ENCODE results near the gene NLGN1.

DNA sequence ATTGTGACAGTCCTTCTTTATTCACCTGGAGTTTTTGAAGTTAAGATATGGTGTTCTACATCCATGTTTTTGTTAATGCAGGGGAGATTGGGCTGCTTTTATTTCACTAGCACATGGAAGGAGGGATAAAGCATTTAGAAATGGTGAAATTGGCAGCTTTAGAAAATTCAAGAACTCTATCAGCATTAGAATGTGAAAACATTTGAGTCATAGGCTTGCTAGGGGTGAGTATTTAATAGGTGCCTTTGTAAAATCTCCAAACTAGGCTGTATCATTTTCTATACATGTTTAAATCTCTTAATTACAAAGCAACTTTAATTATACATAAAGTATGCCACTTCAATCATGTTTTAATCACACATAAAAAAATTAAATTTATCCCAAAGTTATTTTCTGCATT is 12.9 kb downstream of the NLGN1 start:
- TF ChIP-seq, protein P1, sequence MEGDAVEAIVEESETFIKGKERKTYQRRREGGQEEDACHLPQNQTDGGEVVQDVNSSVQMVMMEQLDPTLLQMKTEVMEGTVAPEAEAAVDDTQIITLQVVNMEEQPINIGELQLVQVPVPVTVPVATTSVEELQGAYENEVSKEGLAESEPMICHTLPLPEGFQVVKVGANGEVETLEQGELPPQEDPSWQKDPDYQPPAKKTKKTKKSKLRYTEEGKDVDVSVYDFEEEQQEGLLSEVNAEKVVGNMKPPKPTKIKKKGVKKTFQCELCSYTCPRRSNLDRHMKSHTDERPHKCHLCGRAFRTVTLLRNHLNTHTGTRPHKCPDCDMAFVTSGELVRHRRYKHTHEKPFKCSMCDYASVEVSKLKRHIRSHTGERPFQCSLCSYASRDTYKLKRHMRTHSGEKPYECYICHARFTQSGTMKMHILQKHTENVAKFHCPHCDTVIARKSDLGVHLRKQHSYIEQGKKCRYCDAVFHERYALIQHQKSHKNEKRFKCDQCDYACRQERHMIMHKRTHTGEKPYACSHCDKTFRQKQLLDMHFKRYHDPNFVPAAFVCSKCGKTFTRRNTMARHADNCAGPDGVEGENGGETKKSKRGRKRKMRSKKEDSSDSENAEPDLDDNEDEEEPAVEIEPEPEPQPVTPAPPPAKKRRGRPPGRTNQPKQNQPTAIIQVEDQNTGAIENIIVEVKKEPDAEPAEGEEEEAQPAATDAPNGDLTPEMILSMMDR (IDR thresholded peaks at IDR 0.05) = no peak
- TF ChIP-seq POLR2A (IDR thresholded peaks at IDR 0.05; ENCODE audit: low read length) (no peak), CEBPB (IDR thresholded peaks at IDR 0.05) (no peak), MAZ (IDR thresholded peaks at IDR 0.05; ENCODE audit: borderline replicate concordance, low read depth, low read length) (no peak), MAFK (IDR thresholded peaks at IDR 0.05; ENCODE audit: partially characterized antibody) (no peak), KDM5A (IDR thresholded peaks at IDR 0.05) (no peak), SMC3 (IDR thresholded peaks at IDR 0.05) (no peak)
